Neural progenitor cell (in vitro differentiated cells): ENCODE results near the gene OR8A1. TPM values are rescaled to one million over a fixed set of nuclear protein-coding genes. Genes with fewer than 3 reads are reported as not detected.

Source experiments
- DNase-seq: peaks from one replicate; pipeline ENCODE4 v3.0.0-alpha.2; 2016; ENCODE audit warnings: low spot score
- H2AFZ ChIP-seq: fragments of 200-600 bp; sonication (generic); replicated peaks from 2 replicates; pipeline ENCODE4 v1.6.1; 2016; ENCODE audit warnings: antibody characterized with exemption
- H3F3A ChIP-seq: fragments of 200-600 bp; sonication (generic); 2 replicates; pipeline ENCODE4 v1.6.1; 2016; ENCODE audit warnings: antibody characterized with exemption, low read depth
- H3K27ac ChIP-seq: fragments of 200-600 bp; sonication (generic); 2 replicates; pipeline ENCODE4 v1.5.1; 2016; ENCODE audit warnings: mild to moderate bottlenecking
- H3K27me3 ChIP-seq: fragments of 200-600 bp; sonication (generic); 2 replicates; pipeline ENCODE4 v1.6.1; 2016; ENCODE audit warnings: mild to moderate bottlenecking, moderate library complexity
- H3K36me3 ChIP-seq: fragments of 200-600 bp; sonication (generic); 2 replicates; pipeline ENCODE4 v1.5.1; 2016
- H3K4me1 ChIP-seq: fragments of 200-600 bp; sonication (generic); 2 replicates; pipeline ENCODE4 v1.6.1; 2016; ENCODE audit warnings: mixed run types
- H3K4me2 ChIP-seq: fragments of 200-600 bp; sonication (generic); 2 replicates; pipeline ENCODE4 v1.6.1; 2016
- H3K4me3 ChIP-seq: fragments of 200-600 bp; sonication (generic); 2 replicates; pipeline ENCODE4 v1.5.1; 2016
- H3K79me2 ChIP-seq: fragments of 200-600 bp; sonication (generic); 2 replicates; pipeline ENCODE4 v1.6.1; 2016; ENCODE audit warnings: low read depth
- H3K9ac ChIP-seq: fragments of 200-600 bp; sonication (generic); 2 replicates; pipeline ENCODE4 v1.6.1; 2016
- H3K9me3 ChIP-seq: fragments of 200-600 bp; sonication (generic); 2 replicates; pipeline ENCODE4 v1.5.1; 2016; ENCODE audit warnings: low read depth
- H4K20me1 ChIP-seq: fragments of 200-600 bp; sonication (generic); 2 replicates; pipeline ENCODE4 v1.6.1; 2016; ENCODE audit warnings: low read depth
- H3K27ac Mint-ChIP-seq: 3 replicates; pipeline ENCODE4 v1.8.0; 2021; ENCODE audit warnings: mixed read lengths
- H3K27me3 Mint-ChIP-seq: 2 replicates; pipeline ENCODE4 v1.8.0; 2022; ENCODE audit warnings: low read depth, mild to moderate bottlenecking, inconsistent platforms, moderate library complexity, mixed read lengths; ENCODE audit not compliant: insufficient read depth
- H3K36me3 Mint-ChIP-seq: 3 replicates; pipeline ENCODE4 v1.8.0; 2021; ENCODE audit warnings: mixed read lengths
- H3K4me1 Mint-ChIP-seq: 3 replicates; pipeline ENCODE4 v1.8.0; 2021; ENCODE audit warnings: mixed read lengths
- H3K4me3 Mint-ChIP-seq: 3 replicates; pipeline ENCODE4 v1.8.0; 2021; ENCODE audit warnings: mild to moderate bottlenecking, moderate library complexity, mixed read lengths
- H3K9me3 Mint-ChIP-seq: 3 replicates; pipeline ENCODE4 v1.8.0; 2020; ENCODE audit warnings: mixed read lengths
- EZH2 ChIP-seq: fragments of 200-600 bp; sonication (generic); IDR thresholded peaks from 2 replicates; pipeline ENCODE4 v1.6.1; 2017; ENCODE audit warnings: antibody characterized with exemption, mild to moderate bottlenecking, moderate library complexity
- EZH2phosphoT487 ChIP-seq: fragments of 200-600 bp; sonication (generic); IDR thresholded peaks from 2 replicates; pipeline ENCODE4 v1.6.1; 2017; ENCODE audit warnings: antibody characterized with exemption
- total RNA-seq: library from RNA; depleted of rRNA; stranded (reverse); fragments of >200 nt; gene quantifications from 2 replicates; pipeline ENCODE4 v1.2.3, GENCODE V29; 2015; ENCODE audit warnings: low replicate concordance
- TF ChIP-seq, protein P1 (sequence below): fragments of 200-600 bp; sonication (generic); IDR thresholded peaks from 2 replicates; pipeline ENCODE4 v1.5.1; 2017; ENCODE audit warnings: antibody characterized with exemption, mild to moderate bottlenecking

The OR8A1 gene
- total RNA-seq = not detected in 2 replicates

DNA sequence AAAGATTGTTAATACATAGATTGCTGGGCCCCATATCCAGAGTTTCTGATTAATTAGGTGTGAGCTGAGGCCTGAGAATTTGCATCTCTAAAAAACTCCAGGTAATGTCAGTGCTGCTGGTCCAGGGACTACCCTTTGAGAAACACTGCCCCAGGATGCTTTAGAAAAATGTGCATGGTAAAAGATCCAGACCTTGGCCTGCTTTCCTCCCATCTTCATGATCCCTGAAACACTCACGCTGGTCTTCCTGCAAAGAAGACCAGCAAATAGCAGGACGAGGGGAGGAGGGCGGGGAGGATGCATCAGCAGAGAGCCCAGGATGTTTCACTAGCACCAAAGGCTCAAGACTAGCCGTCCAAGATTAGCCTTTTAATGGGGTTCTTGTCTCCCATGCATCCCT, at the start of gene OR8A1:
TSS of gene OR8A1 (plus strand) at position 301 of the 400 bp plus-strand sequence. CDS start 123 bp downstream, outside the sequence.
- Histone ChIP-seq H3K9me3 (no peaks in the 10 kb centered on the region), H3K79me2 (no peaks in the 10 kb centered on the region), H3K36me3 (no peaks in the 10 kb centered on the region), H3K4me2 (no peak within 1 kb of the TSS), H3K4me1 (no peaks in the 10 kb centered on the region), H4K20me1 (no peaks in the 10 kb centered on the region), H3K4me3 (no peak within 1 kb of the TSS), H3K27ac (no peak within 1 kb of the TSS), H3K27me3 (no peaks in the 10 kb centered on the region), H3F3A (no peaks in the 10 kb centered on the region), H3K9ac (no peak within 1 kb of the TSS), H2AFZ (no peak within 1 kb of the TSS)
- Mint-ChIP-seq H3K4me3 (no peak within 1 kb of the TSS), H3K9me3 (peaks cover 4% of the 10 kb centered on the region), H3K27ac (no peak within 1 kb of the TSS), H3K4me1 (no peaks in the 10 kb centered on the region), H3K27me3 (peaks cover 2% of the 10 kb centered on the region), H3K36me3 (no peaks in the 10 kb centered on the region)
- DNase-seq = no peak
- TF ChIP-seq, protein P1, sequence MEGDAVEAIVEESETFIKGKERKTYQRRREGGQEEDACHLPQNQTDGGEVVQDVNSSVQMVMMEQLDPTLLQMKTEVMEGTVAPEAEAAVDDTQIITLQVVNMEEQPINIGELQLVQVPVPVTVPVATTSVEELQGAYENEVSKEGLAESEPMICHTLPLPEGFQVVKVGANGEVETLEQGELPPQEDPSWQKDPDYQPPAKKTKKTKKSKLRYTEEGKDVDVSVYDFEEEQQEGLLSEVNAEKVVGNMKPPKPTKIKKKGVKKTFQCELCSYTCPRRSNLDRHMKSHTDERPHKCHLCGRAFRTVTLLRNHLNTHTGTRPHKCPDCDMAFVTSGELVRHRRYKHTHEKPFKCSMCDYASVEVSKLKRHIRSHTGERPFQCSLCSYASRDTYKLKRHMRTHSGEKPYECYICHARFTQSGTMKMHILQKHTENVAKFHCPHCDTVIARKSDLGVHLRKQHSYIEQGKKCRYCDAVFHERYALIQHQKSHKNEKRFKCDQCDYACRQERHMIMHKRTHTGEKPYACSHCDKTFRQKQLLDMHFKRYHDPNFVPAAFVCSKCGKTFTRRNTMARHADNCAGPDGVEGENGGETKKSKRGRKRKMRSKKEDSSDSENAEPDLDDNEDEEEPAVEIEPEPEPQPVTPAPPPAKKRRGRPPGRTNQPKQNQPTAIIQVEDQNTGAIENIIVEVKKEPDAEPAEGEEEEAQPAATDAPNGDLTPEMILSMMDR = no peak
- TF ChIP-seq EZH2phosphoT487 (no peak), EZH2 (no peak)

DNA sequence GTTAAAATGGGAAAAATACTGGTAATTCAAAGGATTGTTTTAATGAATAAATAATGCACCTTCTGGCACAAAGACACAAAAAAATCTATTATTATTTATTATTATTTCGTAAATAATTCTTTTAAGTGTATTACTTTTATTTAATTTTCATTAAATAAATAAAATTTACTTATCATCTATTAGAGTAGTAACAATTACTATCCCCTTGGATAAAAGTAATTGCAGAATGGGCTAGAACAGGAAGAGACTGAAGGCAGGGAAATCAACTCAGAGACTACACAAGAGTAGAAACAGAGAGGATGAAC, 49.3 kb upstream of the OR8A1 start:
- TF ChIP-seq EZH2phosphoT487 = no peak
- TF ChIP-seq, protein P1 = no peak
- no peak for TF ChIP-seq EZH2
- Histone ChIP-seq H2AFZ (no peak overlapping the region), H3K27ac (no peak overlapping the region), H3K79me2 (no peaks in the 10 kb centered on the region), H3F3A (no peaks in the 10 kb centered on the region), H4K20me1 (no peaks in the 10 kb centered on the region), H3K36me3 (no peaks in the 10 kb centered on the region), H3K4me2 (no peak overlapping the region), H3K4me1 (no peaks in the 10 kb centered on the region), H3K4me3 (no peak overlapping the region), H3K27me3 (no peaks in the 10 kb centered on the region), H3K9ac (no peak overlapping the region), H3K9me3 (no peaks in the 10 kb centered on the region)
- Mint-ChIP-seq H3K4me1 (peaks cover 9% of the 10 kb centered on the region), H3K36me3 (no peaks in the 10 kb centered on the region), H3K4me3 (no peak overlapping the region), H3K27ac (no peak overlapping the region), H3K9me3 (no peaks in the 10 kb centered on the region), H3K27me3 (no peaks in the 10 kb centered on the region)
- no peak for DNase-seq

DNA sequence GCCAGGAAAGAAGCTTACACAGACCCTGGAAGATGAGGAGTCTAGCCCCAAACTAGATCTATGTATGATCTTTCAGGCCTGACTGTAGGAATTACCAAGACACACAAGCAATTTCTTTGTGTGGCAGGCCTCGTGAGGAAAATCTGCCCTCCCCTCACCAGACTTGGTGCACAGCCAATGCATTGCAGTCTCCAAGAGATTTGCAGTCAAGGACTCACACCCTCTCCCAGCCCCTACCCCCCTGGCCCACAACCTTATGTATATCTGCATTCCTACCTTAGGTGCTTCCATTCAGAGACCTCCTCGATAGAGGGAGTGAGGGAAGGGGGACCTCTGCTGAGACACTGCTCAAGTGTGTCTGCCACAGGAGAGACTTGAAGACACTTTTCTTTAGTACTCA, 36.2 kb upstream of the OR8A1 start:
- no peak overlapping the region for H2AFZ ChIP-seq
- no peaks in the 10 kb centered on the region for H3K4me1 ChIP-seq
- H4K20me1 ChIP-seq = no peaks in the 10 kb centered on the region
- H3K9me3 Mint-ChIP-seq = peaks cover 4% of the 10 kb centered on the region
- H3K79me2 ChIP-seq = no peaks in the 10 kb centered on the region
- no peak for DNase-seq
- no peak overlapping the region for H3K9ac ChIP-seq
- no peak overlapping the region for H3K27ac Mint-ChIP-seq
- H3K4me3 Mint-ChIP-seq = no peak overlapping the region
- H3K4me1 Mint-ChIP-seq = no peaks in the 10 kb centered on the region
- H3F3A ChIP-seq = no peaks in the 10 kb centered on the region
- H3K27me3 Mint-ChIP-seq = no peaks in the 10 kb centered on the region
- H3K27ac ChIP-seq = no peak overlapping the region
- TF ChIP-seq, protein P1 = no peak
- TF ChIP-seq EZH2 (no peak), EZH2phosphoT487 (no peak)
- no peak overlapping the region for H3K4me3 ChIP-seq
- no peaks in the 10 kb centered on the region for H3K36me3 Mint-ChIP-seq
- H3K27me3 ChIP-seq = no peaks in the 10 kb centered on the region
- H3K4me2 ChIP-seq = no peak overlapping the region
- H3K9me3 ChIP-seq = peaks cover 3% of the 10 kb centered on the region
- H3K36me3 ChIP-seq = no peaks in the 10 kb centered on the region
